GM12864 (cell line): ENCODE measurements around the gene ATP10B.

ENCODE experiments used
- DNase-seq: peaks from one replicate; pipeline ENCODE4 v3.0.0-alpha.2; 2011; ENCODE audit warnings: low read depth
- H3K4me3 ChIP-seq: 2 replicates; pipeline ENCODE4 v1.5.1; 2011; ENCODE audit warnings: mild to moderate bottlenecking, low read depth, low read length, control low read depth
- CTCF ChIP-seq: IDR thresholded peaks from 2 replicates; pipeline ENCODE4 v1.5.1; 2011; ENCODE audit warnings: low read depth, mild to moderate bottlenecking, moderate library complexity, low read length, control low read depth, inconsistent platforms; ENCODE audit errors: missing control alignments

Gene ATP10B

GRCh38 chr5:160640406-160640805, 211.6 kb downstream of the ATP10B start:
- no peak for DNase-seq
- no peak overlapping the region for H3K4me3 ChIP-seq
- TF ChIP-seq CTCF, result no peak

- TF ChIP-seq CTCF, result no peak
- DNase-seq, result no peak
- no peak overlapping the region for H3K4me3 ChIP-seq
These were observed 213.8 kb downstream of the ATP10B start for GRCh38 chr5:160638161-160638742.

- H3K4me3 ChIP-seq, result no peak overlapping the region
- no peak for TF ChIP-seq CTCF
These were observed 214.5 kb downstream of the ATP10B start for GRCh38 chr5:160637357-160638090.

GRCh38 chr5:160635663-160636062, 216.3 kb downstream of the ATP10B start:
- no peak for DNase-seq
- no peak for TF ChIP-seq CTCF
- no peak overlapping the region for H3K4me3 ChIP-seq

More at GRCh38 chr5:160637357-160638090, 214.5 kb downstream of the ATP10B start:
- DNase-seq, result no peak

- no peak for DNase-seq
- TF ChIP-seq CTCF, result no peak
- H3K4me3 ChIP-seq, result no peak overlapping the region
These were observed 217.0 kb downstream of the ATP10B start for GRCh38 chr5:160635046-160635445.

GRCh38 chr5:160629003-160629402, 223.0 kb downstream of the ATP10B start:
- DNase-seq, result no peak
- no peak overlapping the region for H3K4me3 ChIP-seq
- no peak for TF ChIP-seq CTCF

GRCh38 chr5:160628619-160628968, 223.4 kb downstream of the ATP10B start:
- DNase-seq, result no peak
- no peak overlapping the region for H3K4me3 ChIP-seq
- no peak for TF ChIP-seq CTCF
